Natural killer cell (primary cell): ENCODE data around the gene TACR2. TPM values are rescaled to one million over a fixed set of nuclear protein-coding genes. Genes with fewer than 3 reads are reported as not detected.

Experiments used
- ATAC-seq, 3 donors: fragments of 150-1000 bp in 2 of 3; fragments of 200-7000 bp in 1 of 3; cut with Tn5 transposase; 1 replicate in 1 of 3; 2 replicates in 2 of 3; pipeline ENCODE4 v1.10.0; 2021; ENCODE audit warnings: mild to moderate bottlenecking in 2 of 3, moderate library complexity in 2 of 3
- DNase-seq, 2 donors: peaks; one replicate each; pipeline versions ENCODE4 v3.0.0 to v3.0.0-alpha.2; 2013 to 2021; ENCODE audit warnings: mixed read lengths in 1 of 2
- H3K27ac ChIP-seq: one replicate; pipeline ENCODE4 v1.5.1; 2013; ENCODE audit warnings: mild to moderate bottlenecking, low read length
- H3K27me3 ChIP-seq: one replicate; pipeline ENCODE4 v1.6.1; 2013; ENCODE audit warnings: low read length; ENCODE audit not compliant: control insufficient read depth, insufficient read depth
- H3K36me3 ChIP-seq: one replicate; pipeline ENCODE4 v1.6.1; 2013; ENCODE audit warnings: low read length; ENCODE audit not compliant: control insufficient read depth, insufficient read depth
- H3K4me1 ChIP-seq: one replicate; pipeline ENCODE4 v1.6.1; 2013; ENCODE audit warnings: low read length; ENCODE audit not compliant: control insufficient read depth, insufficient read depth
- H3K4me3 ChIP-seq: one replicate; pipeline ENCODE4 v1.5.1; 2013; ENCODE audit warnings: low read length
- H3K9me3 ChIP-seq: one replicate; pipeline ENCODE4 v1.6.1; 2013; ENCODE audit warnings: low read length; ENCODE audit not compliant: control insufficient read depth, insufficient read depth
- H3K27ac Mint-ChIP-seq, 2 donors: one replicate each; pipeline ENCODE4 v1.8.0; 2022; ENCODE audit warnings: mild to moderate bottlenecking in 2 of 2, mixed read lengths in 2 of 2, moderate library complexity in 1 of 2
- H3K27me3 Mint-ChIP-seq, 2 donors: one replicate each; pipeline ENCODE4 v1.8.0; 2022; ENCODE audit warnings: low read depth in 2 of 2, mixed read lengths in 2 of 2
- H3K36me3 Mint-ChIP-seq: one replicate; pipeline ENCODE4 v1.8.0; 2022; ENCODE audit warnings: mixed read lengths
- H3K4me1 Mint-ChIP-seq, 2 donors: one replicate each; pipeline ENCODE4 v1.8.0; 2022; ENCODE audit warnings: mixed read lengths in 2 of 2
- H3K4me3 Mint-ChIP-seq: one replicate; pipeline ENCODE4 v1.8.0; 2022; ENCODE audit warnings: mild to moderate bottlenecking, moderate library complexity, mixed read lengths
- H3K9me3 Mint-ChIP-seq, 2 donors: one replicate each; pipeline ENCODE4 v1.8.0; 2022; ENCODE audit warnings: mixed read lengths in 2 of 2
- CTCF ChIP-seq: fragments of 200-600 bp; IDR thresholded peaks from one replicate; pipeline ENCODE4 v1.8.0; 2022; ENCODE audit warnings: antibody characterized with exemption
- WGBS: methylation state at CpG from one replicate; pipeline ENCODE4 v1.1.7; 2013; ENCODE audit warnings: missing lambda C conversion rate; ENCODE audit not compliant: insufficient coverage; 5-methylcytosine and 5-hydroxymethylcytosine counted together
- intact Hi-C: fragments of 100-400 bp; cut with micrococcal nuclease; formaldehyde crosslinking; loops from one replicate; pipeline ENCODE4 v1.14.2; 2022
- total RNA-seq, 4 donors: library from RNA; stranded (reverse); fragments of 120-200 nt in 1 of 4; gene quantifications; one replicate each; pipeline versions ENCODE4 v1.2.3 to v1.2.4, GENCODE V29; 2013 to 2022

TACR2 gene
- total RNA-seq, 3 donors from 2014 or later (not counting 1 experiment from before 2014, with no cell fraction given): not detected

- no peak overlapping the region for H3K4me3 Mint-ChIP-seq
- peak overlapping the region in 1 of 2 donors; percentile 20 for H3K27ac Mint-ChIP-seq
- H3K36me3 ChIP-seq: no peaks in the 10 kb centered on the region
- ATAC-seq (no peak), DNase-seq (no peak)
- H3K4me1 ChIP-seq: peaks cover 3% of the 10 kb centered on the region
- H3K27ac ChIP-seq: no peak overlapping the region
- H3K9me3 Mint-ChIP-seq: no peaks in the 10 kb centered on the region
- peaks cover 0 to 2% of the 10 kb centered on the region in 2 donors for H3K4me1 Mint-ChIP-seq
- H3K36me3 Mint-ChIP-seq: no peaks in the 10 kb centered on the region
- no peaks in the 10 kb centered on the region for H3K9me3 ChIP-seq
- no peak overlapping the region for H3K4me3 ChIP-seq
- H3K27me3 Mint-ChIP-seq: peaks cover 6 to 12% of the 10 kb centered on the region in 2 donors
- H3K27me3 ChIP-seq: no peaks in the 10 kb centered on the region
- TF ChIP-seq CTCF: no peak
- WGBS: 78% methylated on average over 6 of the region's 8 CpGs
- intact Hi-C loops: no loop called here
Measured at GRCh38 chr10:69418052-69418752, 1.5 kb upstream of the TACR2 start.

GRCh38 chr10:69417542-69417941 is 824 bp upstream of the TACR2 start:
- H3K36me3 ChIP-seq: no peaks in the 10 kb centered on the region
- DNase-seq (no peak), ATAC-seq (no peak)
- Mint-ChIP-seq H3K4me3 (no peak overlapping the region), H3K27ac (peak overlapping the region in 1 of 2 donors; percentile 20), H3K27me3 (peaks cover 6 to 12% of the 10 kb centered on the region in 2 donors), H3K36me3 (no peaks in the 10 kb centered on the region), H3K4me1 (peaks cover 0 to 4% of the 10 kb centered on the region in 2 donors), H3K9me3 (no peaks in the 10 kb centered on the region)
- H3K27ac ChIP-seq: no peak overlapping the region
- TF ChIP-seq CTCF: no peak
- intact Hi-C loops: no loop called here
- H3K4me3 ChIP-seq: no peak overlapping the region
- no peaks in the 10 kb centered on the region for H3K27me3 ChIP-seq
- no peaks in the 10 kb centered on the region for H3K9me3 ChIP-seq
- H3K4me1 ChIP-seq: peaks cover 5% of the 10 kb centered on the region
- 87% methylated on average over 11 of the region's 11 CpGs for WGBS

- Histone ChIP-seq H3K27me3 (no peaks in the 10 kb centered on the region), H3K9me3 (no peaks in the 10 kb centered on the region), H3K4me1 (peaks cover 5% of the 10 kb centered on the region), H3K36me3 (no peaks in the 10 kb centered on the region), H3K4me3 (no peak overlapping the region), H3K27ac (no peak overlapping the region)
- Mint-ChIP-seq H3K9me3 (no peaks in the 10 kb centered on the region), H3K4me1 (peaks cover 0 to 4% of the 10 kb centered on the region in 2 donors), H3K27me3 (peaks cover 0 to 12% of the 10 kb centered on the region in 2 donors), H3K27ac (no peak overlapping the region), H3K36me3 (no peaks in the 10 kb centered on the region), H3K4me3 (no peak overlapping the region)
- no peak for TF ChIP-seq CTCF
- no peak for ATAC-seq
- DNase-seq: no peak
- intact Hi-C loops: no loop called here
- 94% methylated on average over 10 of the region's 10 CpGs for WGBS
Measured at GRCh38 chr10:69415951-69416350, 767 bp downstream of the TACR2 start.

- peaks cover 0 to 12% of the 10 kb centered on the region in 2 donors for H3K27me3 Mint-ChIP-seq
- no peak overlapping the region for H3K27ac ChIP-seq
- H3K36me3 ChIP-seq: no peaks in the 10 kb centered on the region
- no peaks in the 10 kb centered on the region for H3K27me3 ChIP-seq
- intact Hi-C loops: no loop called here
- H3K4me1 ChIP-seq: peaks cover 5% of the 10 kb centered on the region
- 92% methylated on average over 13 of the region's 13 CpGs for WGBS
- no peak overlapping the region for H3K27ac Mint-ChIP-seq
- no peaks in the 10 kb centered on the region for H3K9me3 Mint-ChIP-seq
- no peaks in the 10 kb centered on the region for H3K36me3 Mint-ChIP-seq
- H3K9me3 ChIP-seq: no peaks in the 10 kb centered on the region
- H3K4me3 Mint-ChIP-seq: no peak overlapping the region
- no peak for DNase-seq
- peaks cover 0 to 4% of the 10 kb centered on the region in 2 donors for H3K4me1 Mint-ChIP-seq
- H3K4me3 ChIP-seq: no peak overlapping the region
- ATAC-seq: no peak
- TF ChIP-seq CTCF: no peak
Measured at GRCh38 chr10:69415049-69415448, 1.7 kb downstream of the TACR2 start.
